Measurements from ENCODE around the gene MDK.

DNA sequence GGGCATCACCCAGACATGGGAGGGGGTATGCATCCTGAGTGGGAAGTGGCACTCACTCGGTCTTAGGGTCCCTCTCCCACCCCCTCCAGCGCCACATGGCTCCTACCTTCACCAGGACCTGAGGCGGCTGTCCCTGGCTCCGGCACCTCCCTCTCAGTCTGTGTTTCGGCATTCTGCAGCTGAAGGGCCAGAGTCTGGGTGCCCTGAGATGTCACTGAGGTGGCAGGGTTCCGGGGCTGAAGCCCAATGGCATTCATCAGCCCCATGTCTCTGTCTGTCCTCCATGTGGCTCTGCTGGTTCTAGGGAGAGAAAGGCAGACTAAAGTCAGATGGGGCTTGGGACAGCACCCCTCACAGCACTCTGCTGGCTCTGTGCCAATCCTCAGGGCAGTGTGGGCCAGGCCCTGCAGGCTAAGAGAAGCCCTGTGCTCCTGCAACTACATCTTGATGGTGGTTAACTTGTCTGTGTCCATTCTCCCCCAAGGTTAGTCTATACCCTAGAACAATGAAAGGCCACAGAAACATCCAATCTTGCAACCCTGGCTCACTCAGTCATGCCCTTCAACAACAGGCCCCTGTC is 27.0 kb downstream of the MDK start:
- TF ChIP-seq CTCF (IDR thresholded peaks at IDR 0.05) (no peak), EP300 (IDR thresholded peaks at IDR 0.05) (no peak)
